ENCODE results near the gene CCDC120.

Gene CCDC120

DNA sequence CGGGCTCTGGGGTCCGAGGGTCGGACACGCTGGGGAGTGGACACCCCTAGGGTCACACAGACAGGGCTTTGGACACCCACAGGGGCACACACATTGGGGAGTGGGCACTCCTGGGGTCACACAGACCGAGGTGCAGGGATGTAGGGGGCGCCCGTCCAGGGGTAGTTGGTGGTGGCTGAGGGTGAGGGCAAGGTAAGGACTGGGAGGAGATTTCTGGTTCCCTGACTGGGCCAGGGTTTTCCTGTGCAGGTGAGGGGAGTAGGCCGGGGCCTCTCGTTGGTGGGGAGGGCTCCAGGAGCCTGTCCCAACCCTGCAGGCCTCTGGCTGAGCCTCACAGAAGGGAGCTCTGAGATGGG lies 42.8 kb downstream of the CCDC120 start:
- DNase-seq = no peak

DNA sequence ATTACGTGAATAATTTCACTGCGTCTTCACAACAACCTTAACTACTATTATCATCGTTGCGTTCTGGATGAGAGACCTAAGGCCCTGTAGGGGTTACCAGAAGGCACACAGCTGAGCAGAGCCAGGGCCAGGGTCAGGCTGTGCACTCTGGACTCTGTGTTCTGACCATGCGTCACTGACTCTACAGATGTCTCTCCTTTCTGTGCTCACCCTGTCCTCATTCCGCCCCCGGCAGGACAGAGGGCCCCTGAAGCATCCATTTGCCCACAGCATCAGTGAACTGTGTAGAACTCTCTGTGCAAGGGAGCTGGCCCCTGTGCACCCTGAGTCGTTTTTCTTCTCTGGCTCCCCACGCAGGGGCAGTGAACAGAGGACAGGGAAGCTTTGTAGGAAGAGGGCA lies 43.4 kb downstream of the CCDC120 start:
- DNase-seq = no peak

DNA sequence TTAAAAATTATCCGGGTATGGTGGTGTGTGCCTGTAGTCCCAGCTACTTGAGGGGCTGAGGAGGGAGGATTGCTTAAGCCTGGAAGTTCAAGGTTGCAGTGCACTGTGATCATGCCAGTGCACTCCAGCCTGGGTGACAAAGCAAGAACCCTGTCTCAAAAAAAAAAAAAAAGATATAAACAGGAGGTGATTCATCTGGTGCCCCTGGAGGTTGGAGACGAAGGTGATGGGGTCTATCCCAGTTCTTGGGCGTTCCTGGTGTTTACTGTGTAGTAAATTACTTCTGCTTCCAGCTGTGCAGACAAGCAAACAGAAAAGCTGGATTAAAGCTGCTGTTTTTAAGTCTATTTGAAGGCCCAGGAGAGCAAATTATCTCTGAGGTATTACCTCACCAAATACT lies 44.8 kb downstream of the CCDC120 start:
- DNase-seq = no peak

DNA sequence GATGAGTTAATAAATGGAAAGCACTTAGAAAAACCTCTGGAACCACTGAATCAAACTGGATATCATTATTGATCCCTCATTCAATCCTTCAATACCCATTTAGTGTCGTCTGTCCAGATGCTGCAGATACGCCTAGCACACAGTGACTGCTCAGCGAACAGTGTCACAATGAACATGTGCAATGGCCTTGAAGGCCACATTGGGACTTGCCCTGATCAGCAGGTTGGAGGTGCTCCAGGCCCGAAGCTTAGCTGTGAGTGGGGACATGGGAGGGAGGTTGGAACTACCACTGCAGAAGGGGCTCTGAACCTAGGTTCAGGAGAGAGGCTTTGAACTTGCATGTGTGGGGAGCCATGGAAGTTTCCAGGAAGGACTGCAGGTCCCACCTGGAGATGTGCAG lies 47.5 kb downstream of the CCDC120 start:
- no peak for DNase-seq

DNA sequence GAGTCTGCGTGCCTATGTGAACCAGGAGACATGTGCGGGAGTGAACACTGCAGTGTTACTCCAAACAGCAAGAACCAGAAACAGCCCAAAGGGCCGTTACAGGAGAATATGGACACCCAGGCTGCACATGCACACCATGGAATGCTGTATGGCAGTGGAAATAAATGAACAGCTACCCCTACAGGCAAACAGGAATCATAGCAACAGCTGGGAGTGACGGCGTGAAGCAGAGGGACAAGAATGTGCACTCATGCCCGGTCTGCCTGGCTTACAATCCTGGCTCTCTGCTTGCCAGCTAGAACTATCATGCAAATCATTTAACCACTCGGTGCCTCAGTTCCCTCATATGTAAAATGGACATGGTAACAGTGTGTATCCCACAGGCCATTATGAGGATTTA lies 48.1 kb downstream of the CCDC120 start:
- peak in 9 of 14 donors; percentile 4 to 28 (median 12) for DNase-seq

DNA sequence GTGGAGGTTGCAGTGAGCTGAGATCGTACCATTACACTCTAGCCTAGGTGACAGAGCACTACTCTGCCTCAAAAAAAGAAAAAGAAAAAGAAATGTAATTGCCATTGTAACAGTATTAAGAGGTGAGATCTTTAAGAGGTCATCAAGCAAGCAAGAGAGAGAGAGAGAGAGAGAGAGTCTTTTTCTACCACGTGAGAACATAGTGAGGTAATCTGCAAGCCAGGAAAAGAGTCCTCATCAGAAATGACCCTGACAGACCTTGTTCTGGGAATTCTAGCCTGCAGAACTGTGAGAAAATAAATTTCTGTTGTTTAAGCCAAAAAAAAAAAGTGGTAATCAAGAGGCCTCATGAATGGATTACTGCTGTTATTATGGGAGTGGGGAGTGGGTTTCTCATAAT lies 49.8 kb downstream of the CCDC120 start:
- DNase-seq = no peak

DNA sequence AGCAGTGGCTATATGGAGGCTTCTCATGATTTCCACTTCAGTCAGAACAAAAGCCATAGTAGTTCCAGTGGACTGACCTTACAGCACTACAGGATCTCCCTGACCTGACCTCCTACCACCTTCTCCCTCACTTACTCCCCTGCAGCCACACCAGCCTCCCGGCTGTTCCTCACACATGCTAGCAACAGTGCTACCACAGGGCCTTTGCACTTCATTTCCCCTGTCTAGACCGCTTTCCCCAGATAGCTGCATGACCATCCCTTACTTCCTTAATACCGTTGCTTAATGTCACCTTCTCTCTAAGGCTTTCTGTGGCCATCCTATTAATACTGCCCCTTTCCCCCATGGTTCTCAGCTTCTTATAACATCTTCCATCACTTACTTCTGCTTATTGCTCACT lies 51.6 kb downstream of the CCDC120 start:
- DNase-seq = no peak

DNA sequence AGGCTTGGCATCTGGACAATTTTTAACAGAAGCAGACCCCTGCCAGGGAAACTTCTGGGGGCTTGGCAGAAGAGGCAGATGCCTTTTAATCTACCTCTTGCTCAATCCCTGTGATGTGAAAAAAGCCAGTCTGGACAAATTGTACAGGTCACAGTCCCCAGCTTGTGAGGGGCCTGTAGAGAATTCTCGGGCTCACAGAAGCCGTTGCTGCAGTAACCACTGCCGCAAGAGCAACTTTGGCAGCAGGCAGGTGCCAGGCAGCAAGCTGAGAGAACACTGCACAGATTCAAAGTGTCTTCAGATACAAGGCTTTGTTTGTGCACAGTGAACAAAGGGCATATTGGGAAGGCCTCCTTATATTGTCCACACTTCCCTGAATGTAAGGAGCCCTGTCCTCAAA lies 53.0 kb downstream of the CCDC120 start:
- peak in 12 of 14 donors; percentile 4 to 70 (median 38) for DNase-seq

DNA sequence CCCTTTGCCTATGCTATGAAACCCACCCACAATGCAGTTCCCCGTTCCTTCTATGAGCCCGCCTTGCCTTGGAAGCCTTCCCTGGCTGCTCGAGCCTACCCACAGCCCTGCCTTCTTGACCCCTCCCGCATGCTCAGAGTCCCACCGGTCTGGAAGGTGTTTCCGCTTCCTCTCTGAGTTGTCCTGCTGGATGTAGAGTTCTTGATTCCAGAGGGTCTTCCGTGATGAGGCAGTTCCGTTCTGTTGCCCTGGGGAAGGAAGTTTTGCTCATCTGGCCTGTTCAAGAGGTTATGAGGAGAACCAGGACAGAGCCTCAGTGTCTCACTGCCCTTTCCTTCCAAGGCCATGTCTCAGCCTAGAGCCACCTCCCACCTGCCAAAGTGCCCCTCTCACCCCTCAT lies 57.3 kb downstream of the CCDC120 start:
- no peak for DNase-seq

DNA sequence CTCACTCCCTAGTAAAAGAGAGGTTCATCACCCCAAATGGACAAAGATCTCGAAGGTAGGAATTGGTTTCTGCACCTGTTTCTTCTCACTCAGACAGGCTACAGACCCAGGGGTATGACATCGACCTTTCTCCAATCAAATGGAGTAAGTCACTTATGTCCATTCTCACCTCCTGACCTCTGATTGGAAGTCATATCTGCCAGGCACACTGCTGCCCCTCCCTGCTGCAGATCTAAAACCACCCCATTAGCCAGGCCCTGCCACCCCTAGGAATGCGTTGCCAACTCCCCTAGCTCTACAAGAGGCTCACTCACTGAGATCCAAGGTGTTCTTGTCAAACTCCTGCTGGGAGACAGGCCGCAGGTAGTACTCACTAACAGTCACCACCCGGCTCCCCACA lies 57.9 kb downstream of the CCDC120 start:
- DNase-seq = no peak

DNA sequence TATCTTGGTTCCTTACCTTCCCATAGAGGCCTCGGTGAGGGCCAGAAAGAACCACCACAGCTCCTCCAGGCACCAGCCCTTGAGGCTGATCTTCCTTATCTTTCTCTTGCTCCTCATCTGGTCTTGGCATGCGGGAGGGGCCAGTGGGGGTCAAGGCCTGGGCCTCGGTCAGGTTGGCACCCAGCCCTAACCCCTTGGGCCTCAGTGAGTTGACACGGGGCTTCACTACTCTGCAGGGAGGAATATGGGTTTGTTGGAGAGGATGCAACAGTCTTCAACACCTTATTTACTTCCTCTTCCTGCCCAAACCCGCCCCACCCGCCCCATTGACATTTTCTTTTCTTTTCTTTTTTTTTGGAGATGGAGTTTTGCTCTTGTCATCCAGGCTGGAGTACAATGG lies 58.8 kb downstream of the CCDC120 start:
- no peak for DNase-seq

All from C1 segment of cervical spinal cord (tissue), 14 donors.